Skeletal muscle tissue (tissue), 4 donors: ENCODE data around the gene KDM3A. TPM values are rescaled to one million over a fixed set of nuclear protein-coding genes. Genes with fewer than 3 reads are reported as not detected.
A peak's percentile ranks its signal among the peaks of the same experiment; 100 is the strongest.

Experiments
- H3K27ac ChIP-seq: one replicate; pipeline ENCODE4 v1.7.0; 2013; ENCODE audit warnings: mild to moderate bottlenecking, low read depth, low read length, inconsistent platforms
- H3K27me3 ChIP-seq, 3 donors: one replicate each; pipeline ENCODE4 v1.7.0; 2013; ENCODE audit warnings: low read length in 3 of 3; ENCODE audit not compliant: control insufficient read depth in 3 of 3, insufficient read depth in 3 of 3
- H3K36me3 ChIP-seq, 3 donors: one replicate each; pipeline ENCODE4 v1.7.0; 2013; ENCODE audit warnings: low read length in 3 of 3; ENCODE audit not compliant: control insufficient read depth in 3 of 3, insufficient read depth in 3 of 3
- H3K4me1 ChIP-seq, 3 donors: one replicate each; pipeline ENCODE4 v1.7.0; 2013; ENCODE audit warnings: low read length in 3 of 3, mild to moderate bottlenecking in 3 of 3; ENCODE audit not compliant: control insufficient read depth in 3 of 3, insufficient read depth in 3 of 3
- H3K4me3 ChIP-seq, 3 donors: one replicate each; pipeline ENCODE4 v1.7.0; 2013; ENCODE audit warnings: low read length in 3 of 3
- H3K9ac ChIP-seq, 3 donors: one replicate each; pipeline ENCODE4 v1.7.0; 2013; ENCODE audit warnings: low read length in 3 of 3, mild to moderate bottlenecking in 3 of 3, moderate library complexity in 2 of 3, low read depth in 1 of 3
- H3K9me3 ChIP-seq, 3 donors: one replicate each; pipeline ENCODE4 v1.7.0; 2013; ENCODE audit warnings: low read length in 3 of 3; ENCODE audit not compliant: control insufficient read depth in 3 of 3
- total RNA-seq: library from RNA; depleted of rRNA; stranded (reverse); fragments of >200 nt; gene quantifications from one replicate; pipeline ENCODE4 v1.2.3, GENCODE V29; 2014
- donor health status: Osteomylitis.

Gene KDM3A
- total RNA-seq, 1 donor from 2014 or later, result 41.2 TPM

- no peak overlapping the region for H3K9ac ChIP-seq
Observed at GRCh38 chr2:86468162-86469033, 27.2 kb downstream of the KDM3A start.

DNA sequence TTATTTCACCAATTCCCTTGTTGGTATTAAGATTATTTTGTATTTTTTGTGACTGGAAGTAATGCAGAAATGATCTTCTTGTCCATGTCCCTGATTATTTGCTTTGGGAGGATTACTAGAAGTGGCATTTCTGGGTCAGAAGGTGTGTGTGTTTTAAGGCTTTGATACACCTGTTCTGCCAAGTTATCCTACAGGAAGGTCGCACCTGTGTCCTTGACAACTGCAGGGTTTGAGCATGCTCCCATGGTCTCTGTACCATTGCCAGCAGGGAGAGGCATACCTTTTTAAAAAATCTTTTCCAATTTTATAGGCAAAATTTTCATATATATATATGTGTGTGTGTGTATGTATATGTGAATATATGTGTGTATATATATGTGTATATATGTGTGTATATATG is 29.7 kb downstream of the KDM3A start:
- peaks cover 15 to 61% (median 38%) of the 10 kb centered on the region in 3 donors for H3K36me3 ChIP-seq
- no peaks in the 10 kb centered on the region for H3K9me3 ChIP-seq
- no peak overlapping the region for H3K9ac ChIP-seq
- H3K4me1 ChIP-seq, result peaks cover 0 to 4% (median 0%) of the 10 kb centered on the region in 3 donors
- H3K27ac ChIP-seq, result no peak overlapping the region
- H3K4me3 ChIP-seq, result no peak overlapping the region
- H3K27me3 ChIP-seq, result no peaks in the 10 kb centered on the region

More at GRCh38 chr2:86468162-86469033, 27.2 kb downstream of the KDM3A start:
- Histone ChIP-seq H3K4me1 (peaks cover 5 to 8% (median 5%) of the 10 kb centered on the region in 3 donors), H3K9me3 (no peaks in the 10 kb centered on the region), H3K4me3 (no peak overlapping the region), H3K27me3 (no peaks in the 10 kb centered on the region), H3K27ac (no peak overlapping the region), H3K36me3 (peaks cover 9 to 56% (median 36%) of the 10 kb centered on the region in 3 donors)

GRCh38 chr2:86471637-86472036 is 30.5 kb downstream of the KDM3A start:
- no peaks in the 10 kb centered on the region for H3K9me3 ChIP-seq
- H3K4me1 ChIP-seq, result peaks cover 0 to 4% (median 0%) of the 10 kb centered on the region in 3 donors
- peaks cover 15 to 58% (median 35%) of the 10 kb centered on the region in 3 donors for H3K36me3 ChIP-seq
- no peak overlapping the region for H3K9ac ChIP-seq
- H3K27me3 ChIP-seq, result no peaks in the 10 kb centered on the region
- no peak overlapping the region for H3K27ac ChIP-seq
- no peak overlapping the region for H3K4me3 ChIP-seq

- H3K9me3 ChIP-seq, result no peaks in the 10 kb centered on the region
- no peak overlapping the region for H3K27ac ChIP-seq
- no peak overlapping the region for H3K4me3 ChIP-seq
- H3K36me3 ChIP-seq, result peaks cover 35 to 57% (median 41%) of the 10 kb centered on the region in 3 donors
- peaks cover 0 to 2% (median 0%) of the 10 kb centered on the region in 3 donors for H3K4me1 ChIP-seq
- H3K27me3 ChIP-seq, result no peaks in the 10 kb centered on the region
- H3K9ac ChIP-seq, result no peak overlapping the region
Observed at GRCh38 chr2:86476092-86476491, 34.9 kb downstream of the KDM3A start.

GRCh38 chr2:86476918-86477317 is 35.7 kb downstream of the KDM3A start:
- no peak overlapping the region for H3K4me3 ChIP-seq
- peaks cover 37 to 61% (median 43%) of the 10 kb centered on the region in 3 donors for H3K36me3 ChIP-seq
- H3K9ac ChIP-seq, result peak overlapping the region in 1 of 3 donors; percentile 10
- H3K4me1 ChIP-seq, result peaks cover 0 to 2% (median 0%) of the 10 kb centered on the region in 3 donors
- H3K27ac ChIP-seq, result no peak overlapping the region
- no peaks in the 10 kb centered on the region for H3K9me3 ChIP-seq
- H3K27me3 ChIP-seq, result no peaks in the 10 kb centered on the region

GRCh38 chr2:86477349-86477748 is 36.2 kb downstream of the KDM3A start:
- Histone ChIP-seq H3K4me1 (peaks cover 0 to 2% (median under 1%) of the 10 kb centered on the region in 3 donors), H3K27me3 (no peaks in the 10 kb centered on the region), H3K9me3 (no peaks in the 10 kb centered on the region), H3K9ac (no peak overlapping the region), H3K36me3 (peaks cover 41 to 61% (median 47%) of the 10 kb centered on the region in 3 donors), H3K4me3 (no peak overlapping the region), H3K27ac (no peak overlapping the region)

GRCh38 chr2:86480105-86480504 is 38.9 kb downstream of the KDM3A start:
- no peak overlapping the region for H3K27ac ChIP-seq
- no peak overlapping the region for H3K9ac ChIP-seq
- H3K27me3 ChIP-seq, result no peaks in the 10 kb centered on the region
- peaks cover 54 to 72% (median 64%) of the 10 kb centered on the region in 3 donors for H3K36me3 ChIP-seq
- H3K4me1 ChIP-seq, result peaks cover 0 to 6% (median 3%) of the 10 kb centered on the region in 3 donors
- no peak overlapping the region for H3K4me3 ChIP-seq
- H3K9me3 ChIP-seq, result no peaks in the 10 kb centered on the region

- Histone ChIP-seq H3K4me3 (no peak overlapping the region), H3K36me3 (peaks cover 58 to 84% (median 75%) of the 10 kb centered on the region in 3 donors), H3K9ac (no peak overlapping the region), H3K27ac (no peak overlapping the region), H3K9me3 (no peaks in the 10 kb centered on the region), H3K4me1 (peaks cover 0 to 6% (median 3%) of the 10 kb centered on the region in 3 donors), H3K27me3 (no peaks in the 10 kb centered on the region)
Observed at GRCh38 chr2:86482034-86482433, 40.9 kb downstream of the KDM3A start.

DNA sequence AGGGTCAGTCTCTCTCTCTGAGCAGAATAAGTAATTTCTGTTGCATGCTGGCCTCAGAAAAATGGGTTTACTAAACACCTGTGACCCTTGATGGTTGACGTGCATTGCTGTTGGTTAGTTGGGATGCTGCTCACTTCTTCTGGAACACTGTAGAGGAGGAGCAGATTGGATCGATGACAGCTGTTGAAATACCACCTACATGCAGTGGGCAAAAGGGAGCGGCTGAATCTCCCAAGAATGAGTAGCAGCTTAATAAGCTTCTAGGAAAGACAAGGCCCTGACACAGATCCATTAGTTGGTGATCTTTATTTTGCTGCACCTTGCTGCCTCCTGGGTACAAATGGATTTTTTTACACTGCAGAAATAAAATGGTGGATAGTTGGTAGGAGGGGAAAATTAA is 43.2 kb downstream of the KDM3A start:
- H3K27ac ChIP-seq, result no peak overlapping the region
- peaks cover 55 to 86% (median 70%) of the 10 kb centered on the region in 3 donors for H3K36me3 ChIP-seq
- no peaks in the 10 kb centered on the region for H3K9me3 ChIP-seq
- no peaks in the 10 kb centered on the region for H3K27me3 ChIP-seq
- H3K4me1 ChIP-seq, result peaks cover 1 to 4% (median 3%) of the 10 kb centered on the region in 3 donors
- no peak overlapping the region for H3K9ac ChIP-seq
- H3K4me3 ChIP-seq, result no peak overlapping the region

GRCh38 chr2:86485103-86485502 is 43.9 kb downstream of the KDM3A start:
- Histone ChIP-seq H3K27ac (no peak overlapping the region), H3K36me3 (peaks cover 51 to 81% (median 76%) of the 10 kb centered on the region in 3 donors), H3K4me3 (no peak overlapping the region), H3K27me3 (no peaks in the 10 kb centered on the region), H3K9me3 (no peaks in the 10 kb centered on the region), H3K4me1 (peaks cover 4 to 8% (median 6%) of the 10 kb centered on the region in 3 donors), H3K9ac (no peak overlapping the region)
